Effector memory CD4-positive, alpha-beta T cell (primary cell): Measurements from ENCODE around the gene ATP10A.
"Not testable (repeated sequence)": the region's sequence is repeated elsewhere in the genome, so short reads cannot be mapped to it uniquely, and the experiment has no call there.

Source experiments
- DNase-seq, 3 donors: peaks; one replicate each; pipeline ENCODE4 v3.0.0-alpha.2; 2020
- H3K27ac ChIP-seq: 2 replicates; pipeline ENCODE4 v1.7.0; 2013; ENCODE audit warnings: mild to moderate bottlenecking, low read length, moderate library complexity; ENCODE audit not compliant: insufficient read depth, poor library complexity, severe bottlenecking
- H3K27me3 ChIP-seq: replicated peaks from 2 replicates; pipeline ENCODE4 v1.7.0; 2013; ENCODE audit warnings: mild to moderate bottlenecking, low read length; ENCODE audit not compliant: insufficient read depth, control insufficient read depth, poor library complexity, severe bottlenecking
- H3K36me3 ChIP-seq: 2 replicates; pipeline ENCODE4 v1.7.0; 2013; ENCODE audit warnings: mild to moderate bottlenecking, low read length, moderate library complexity; ENCODE audit not compliant: control insufficient read depth, insufficient read depth
- H3K4me1 ChIP-seq: 2 replicates; pipeline ENCODE4 v1.7.0; 2013; ENCODE audit warnings: low read length, mild to moderate bottlenecking; ENCODE audit not compliant: control insufficient read depth, insufficient read depth, poor library complexity, severe bottlenecking
- H3K4me3 ChIP-seq: 2 replicates; pipeline ENCODE4 v1.7.0; 2013; ENCODE audit warnings: low read length, low read depth, mild to moderate bottlenecking; ENCODE audit not compliant: insufficient read depth, poor library complexity, severe bottlenecking
- H3K9me3 ChIP-seq: 2 replicates; pipeline ENCODE4 v1.7.0; 2013; ENCODE audit warnings: mild to moderate bottlenecking, low read length, moderate library complexity; ENCODE audit not compliant: control insufficient read depth

The ATP10A gene

GRCh38 chr15:25883463-25884259 is 20.5 kb upstream of the ATP10A start:
- no peaks in the 10 kb centered on the region for H3K36me3 ChIP-seq
- H3K4me1 ChIP-seq = no peaks in the 10 kb centered on the region
- H3K27me3 ChIP-seq = no peaks in the 10 kb centered on the region
- no peak overlapping the region for H3K27ac ChIP-seq
- no peak overlapping the region for H3K4me3 ChIP-seq
- no peak for DNase-seq
- H3K9me3 ChIP-seq = no peaks in the 10 kb centered on the region

GRCh38 chr15:25882466-25882865 is 19.3 kb upstream of the ATP10A start:
- Histone ChIP-seq H3K27me3 (no peaks in the 10 kb centered on the region), H3K9me3 (no peaks in the 10 kb centered on the region), H3K27ac (no peak overlapping the region), H3K4me1 (no peaks in the 10 kb centered on the region), H3K36me3 (no peaks in the 10 kb centered on the region), H3K4me3 (no peak overlapping the region)
- DNase-seq = no peak

GRCh38 chr15:25880877-25881276 is 17.8 kb upstream of the ATP10A start:
- DNase-seq, H3K27ac ChIP-seq, H3K4me3 ChIP-seq, H3K9me3 ChIP-seq, H3K27me3 ChIP-seq, H3K36me3 ChIP-seq, H3K4me1 ChIP-seq: not testable (repeated sequence)

GRCh38 chr15:25880411-25880810 is 17.3 kb upstream of the ATP10A start:
- H3K4me3 ChIP-seq = no peak overlapping the region
- DNase-seq = no peak
- H3K9me3 ChIP-seq = no peaks in the 10 kb centered on the region
- H3K36me3 ChIP-seq = no peaks in the 10 kb centered on the region
- no peaks in the 10 kb centered on the region for H3K4me1 ChIP-seq
- H3K27ac ChIP-seq = no peak overlapping the region
- no peaks in the 10 kb centered on the region for H3K27me3 ChIP-seq

- Histone ChIP-seq H3K27ac (no peak overlapping the region), H3K4me1 (no peaks in the 10 kb centered on the region), H3K36me3 (no peaks in the 10 kb centered on the region), H3K27me3 (no peaks in the 10 kb centered on the region), H3K9me3 (no peaks in the 10 kb centered on the region), H3K4me3 (no peak overlapping the region)
- no peak for DNase-seq
These were observed 16.3 kb upstream of the ATP10A start for GRCh38 chr15:25879438-25879837.

GRCh38 chr15:25877681-25878080 is 14.6 kb upstream of the ATP10A start:
- Histone ChIP-seq H3K27ac (no peak overlapping the region), H3K27me3 (no peaks in the 10 kb centered on the region), H3K4me1 (no peaks in the 10 kb centered on the region), H3K9me3 (no peaks in the 10 kb centered on the region), H3K36me3 (no peaks in the 10 kb centered on the region), H3K4me3 (no peak overlapping the region)
- no peak for DNase-seq

GRCh38 chr15:25876231-25877140 is 13.4 kb upstream of the ATP10A start:
- H3K27me3 ChIP-seq = no peaks in the 10 kb centered on the region
- H3K36me3 ChIP-seq = no peaks in the 10 kb centered on the region
- H3K27ac ChIP-seq = no peak overlapping the region
- H3K4me3 ChIP-seq = no peak overlapping the region
- no peak for DNase-seq
- no peaks in the 10 kb centered on the region for H3K4me1 ChIP-seq
- H3K9me3 ChIP-seq = no peaks in the 10 kb centered on the region

DNA sequence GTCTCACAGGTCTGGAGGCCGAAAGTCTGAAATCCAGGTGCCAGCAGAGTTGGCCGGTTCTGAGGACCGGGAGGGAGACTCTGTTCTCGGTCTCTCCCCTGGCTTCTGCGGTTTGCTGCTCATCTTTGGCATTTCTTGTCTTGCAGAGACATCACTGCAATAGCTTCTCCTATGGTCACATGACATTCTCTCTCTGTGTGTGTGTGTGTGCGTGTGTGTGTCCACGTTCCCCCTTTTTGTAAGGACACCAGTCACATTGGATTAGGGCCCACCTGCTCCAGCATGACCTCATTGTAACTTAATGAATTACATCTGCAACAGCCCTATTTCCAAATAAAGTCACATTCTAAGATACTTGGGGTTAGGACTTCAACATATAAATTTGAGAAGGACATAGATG is 12.4 kb upstream of the ATP10A start:
- no peaks in the 10 kb centered on the region for H3K9me3 ChIP-seq
- no peak overlapping the region for H3K4me3 ChIP-seq
- H3K27me3 ChIP-seq = no peaks in the 10 kb centered on the region
- no peaks in the 10 kb centered on the region for H3K36me3 ChIP-seq
- no peak overlapping the region for H3K27ac ChIP-seq
- no peaks in the 10 kb centered on the region for H3K4me1 ChIP-seq
- no peak for DNase-seq

GRCh38 chr15:25874379-25874778 is 11.3 kb upstream of the ATP10A start:
- no peak for DNase-seq
- H3K36me3 ChIP-seq = no peaks in the 10 kb centered on the region
- H3K4me1 ChIP-seq = no peaks in the 10 kb centered on the region
- no peaks in the 10 kb centered on the region for H3K9me3 ChIP-seq
- H3K27ac ChIP-seq = no peak overlapping the region
- no peak overlapping the region for H3K4me3 ChIP-seq
- H3K27me3 ChIP-seq = no peaks in the 10 kb centered on the region

DNA sequence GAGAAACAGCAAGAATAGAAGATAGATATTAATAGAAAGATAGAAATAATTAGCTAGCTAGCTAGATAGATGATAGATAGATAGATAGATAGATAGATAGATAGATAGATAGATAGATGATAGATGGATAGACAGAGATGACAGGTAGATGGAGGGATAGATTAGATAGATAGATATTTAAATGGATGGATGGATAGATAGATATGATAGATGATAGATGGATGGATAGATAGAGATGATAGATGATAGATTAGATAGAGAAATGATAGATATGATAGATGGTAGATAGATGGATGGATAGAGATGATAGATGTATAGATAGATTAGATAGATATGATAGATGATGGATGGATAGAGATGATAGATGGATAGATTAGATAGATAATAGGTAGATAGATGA is 8.3 kb upstream of the ATP10A start:
- H3K27me3 ChIP-seq = no peaks in the 10 kb centered on the region
- no peak overlapping the region for H3K4me3 ChIP-seq
- no peak overlapping the region for H3K27ac ChIP-seq
- no peaks in the 10 kb centered on the region for H3K36me3 ChIP-seq
- no peaks in the 10 kb centered on the region for H3K9me3 ChIP-seq
- no peak for DNase-seq
- H3K4me1 ChIP-seq = no peaks in the 10 kb centered on the region
